NCI-H524 (cell line): ENCODE data around the gene RTP5.
A peak's percentile ranks its signal among the peaks of the same experiment; 100 is the strongest.
"Not testable (repeated sequence)": the region's sequence is repeated elsewhere in the genome, so short reads cannot be mapped to it uniquely, and the experiment has no call there.

Experiments used
- DNase-seq, 2 experiments: peaks; one replicate each; lab custom pipeline; 2025; lab: John Stamatoyannopoulos, UW

The RTP5 gene

DNA sequence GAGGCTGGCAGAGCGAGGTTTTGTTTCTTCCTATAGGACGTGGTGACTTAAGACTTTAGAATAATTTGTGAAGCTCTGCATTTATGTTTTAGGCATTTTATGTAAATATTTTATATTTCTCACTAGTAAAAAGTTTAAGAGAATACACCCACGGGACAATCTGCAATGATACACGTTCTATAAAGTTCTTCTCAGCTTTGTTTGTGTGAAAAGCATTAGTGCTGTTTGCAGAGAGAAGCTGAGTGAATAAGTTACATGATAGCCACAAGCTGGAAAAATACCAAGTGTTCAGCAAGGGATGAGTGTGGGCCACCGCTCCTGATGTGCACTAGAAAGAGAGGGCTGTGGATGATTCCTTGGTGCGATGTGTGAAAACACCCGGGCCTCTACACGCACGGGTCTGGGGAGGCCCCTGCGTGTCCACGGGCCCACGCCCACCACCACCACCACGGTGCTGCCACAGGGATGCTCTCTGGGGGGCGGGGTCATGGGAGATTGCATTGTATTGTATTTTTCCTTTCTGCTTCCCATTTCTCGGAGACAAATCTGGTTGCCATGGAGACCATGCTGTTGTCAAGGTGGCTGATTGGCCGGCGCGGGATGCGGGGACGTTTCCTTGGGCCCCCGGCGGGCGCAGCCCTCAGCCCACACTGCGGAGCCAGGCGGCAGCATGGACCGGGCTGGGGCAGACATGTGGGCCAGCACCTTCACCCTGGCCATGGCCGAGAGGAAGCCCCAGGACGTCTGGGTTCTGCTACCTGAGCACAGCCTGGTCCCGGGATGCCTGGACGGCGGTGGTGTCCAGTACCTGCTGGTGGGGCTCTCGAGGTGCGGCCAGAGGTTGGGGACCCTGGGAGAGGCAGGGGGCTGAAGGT lies at the start of gene RTP5:
RTP5 (plus strand) TSS at position 643 of the 875 bp plus-strand sequence; CDS start at position 671, 28 bp downstream.
- DNase-seq: peak; percentile 51 to 76

DNA sequence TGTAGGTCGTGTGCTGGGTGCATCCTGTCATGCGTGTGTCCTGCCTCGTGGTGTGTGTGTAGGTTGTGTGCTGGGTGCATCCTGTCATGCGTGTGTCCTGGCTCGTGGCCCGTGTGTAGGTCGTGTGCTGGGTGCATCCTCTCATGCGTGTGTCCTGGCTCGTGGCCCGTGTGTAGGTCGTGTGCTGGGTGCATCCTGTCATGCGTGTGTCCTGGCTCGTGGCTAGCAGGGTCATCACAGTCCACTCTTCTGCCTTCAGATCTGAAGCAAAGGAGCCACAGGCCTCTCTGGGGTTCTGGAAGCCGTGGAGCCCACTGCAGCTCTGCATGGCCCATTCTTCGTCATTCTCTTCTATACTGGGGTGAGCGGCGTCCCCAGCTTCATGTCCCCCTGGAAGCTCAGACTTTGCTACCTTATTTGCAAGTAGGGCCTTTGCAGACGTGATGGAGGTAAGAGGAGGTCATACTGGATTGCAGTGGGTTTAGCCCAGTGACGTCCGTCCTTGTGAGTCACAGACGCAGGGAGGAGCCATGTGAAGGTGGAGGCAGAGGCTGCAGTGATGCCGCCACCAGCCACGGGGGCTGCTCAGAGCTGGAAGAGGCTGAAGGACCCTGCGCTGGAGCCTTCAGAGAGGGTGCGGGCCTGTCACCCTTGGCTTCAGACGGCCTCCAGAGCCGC lies 49.4 kb upstream of the RTP5 start:
- DNase-seq: not testable (repeated sequence)

DNA sequence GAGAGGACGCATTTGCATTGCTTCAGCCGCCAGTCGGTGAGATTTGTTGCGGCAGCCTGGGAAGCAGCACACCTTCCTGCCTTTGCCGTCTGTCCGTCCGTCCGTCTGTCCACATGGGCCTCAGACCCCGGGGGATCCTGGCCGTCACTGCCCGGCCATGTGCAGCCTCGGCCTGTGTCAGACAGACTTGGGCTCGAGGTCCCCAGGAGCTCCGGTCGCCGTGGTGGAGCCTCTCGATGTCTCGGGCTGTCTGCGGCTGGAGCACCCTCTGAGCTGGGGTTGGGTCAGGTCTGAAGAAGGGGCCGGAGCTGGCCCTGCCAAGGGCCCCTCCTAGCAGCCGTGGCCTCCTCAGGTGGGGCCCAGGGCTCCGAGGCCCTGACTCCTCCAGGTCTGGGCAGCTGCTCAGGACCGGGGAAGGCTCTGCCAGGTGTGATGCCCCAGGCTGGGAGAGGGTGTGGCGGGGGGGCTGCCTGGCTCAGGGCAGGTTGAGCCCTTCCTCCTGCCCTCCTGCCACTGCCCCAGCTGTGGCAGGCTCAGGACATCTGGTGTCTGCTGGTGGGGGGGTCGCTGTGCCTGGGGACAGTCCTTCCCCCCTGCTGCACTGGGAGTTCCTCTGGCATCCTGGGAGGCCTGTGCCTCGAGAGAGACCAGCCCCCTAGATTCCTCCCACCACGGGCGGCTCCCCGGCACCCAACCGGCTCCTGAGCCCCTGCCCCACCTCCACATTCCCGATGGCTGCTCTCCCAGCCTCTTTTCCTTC lies 48.7 kb upstream of the RTP5 start:
- peak in 1 of 2 experiments; percentile 7 for DNase-seq

DNA sequence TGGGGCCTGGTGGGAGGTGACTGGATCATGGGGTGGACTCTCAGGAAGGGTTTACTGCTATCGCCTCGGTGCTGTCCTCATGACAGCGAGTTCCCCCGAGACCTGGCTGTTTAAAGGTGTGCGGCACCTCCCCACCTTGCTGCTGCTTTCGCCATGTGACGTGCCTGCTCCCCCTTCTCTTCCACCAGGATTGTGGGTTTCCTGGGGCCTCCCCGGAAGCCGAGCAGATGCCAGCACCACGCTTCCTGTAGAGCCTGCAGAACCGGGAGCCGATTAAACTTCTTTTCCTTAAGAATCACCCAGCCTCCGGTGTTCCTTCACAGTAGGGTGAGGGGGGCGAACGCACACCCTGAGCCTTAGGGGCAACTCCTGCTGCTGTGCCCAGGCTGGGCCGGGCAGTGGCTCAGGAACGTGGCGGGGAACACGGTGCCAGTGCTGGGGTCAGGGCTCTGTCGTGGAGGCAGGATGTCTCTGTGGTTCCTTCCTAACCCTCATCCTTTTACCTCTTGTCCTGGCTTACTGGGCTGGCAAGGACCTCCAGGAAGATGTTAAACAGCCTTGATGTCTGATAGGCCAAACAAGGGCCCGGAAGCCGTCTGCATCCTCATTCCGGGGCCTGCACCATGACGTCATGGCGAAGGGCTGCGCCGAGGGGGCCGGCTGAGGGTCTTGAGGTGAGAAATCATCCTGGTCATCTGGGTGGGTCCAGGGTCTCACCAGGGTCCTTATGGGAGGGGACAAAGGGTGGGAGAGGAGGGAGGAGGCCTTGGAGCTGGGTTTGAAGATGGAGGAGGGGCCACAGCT lies 47.9 kb upstream of the RTP5 start:
- DNase-seq: no peak

DNA sequence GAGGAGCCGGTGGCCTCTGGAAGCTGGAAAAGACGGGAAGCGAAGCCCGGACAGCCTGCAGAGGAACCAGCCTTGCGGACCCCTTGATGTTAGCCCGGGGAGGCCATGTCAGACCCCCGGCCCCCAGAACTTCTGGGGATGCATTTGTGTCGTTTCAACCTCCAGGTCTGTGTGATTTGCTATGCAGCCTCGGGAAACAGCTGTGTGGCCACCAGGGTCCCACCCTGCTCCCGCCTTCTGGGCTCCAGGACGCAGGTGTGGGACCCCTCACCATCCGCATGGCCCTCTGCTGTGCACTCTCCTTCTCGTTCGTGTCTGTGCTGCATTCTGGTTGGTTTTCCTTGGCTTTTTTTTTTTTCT lies 47.3 kb upstream of the RTP5 start:
- DNase-seq: no peak

DNA sequence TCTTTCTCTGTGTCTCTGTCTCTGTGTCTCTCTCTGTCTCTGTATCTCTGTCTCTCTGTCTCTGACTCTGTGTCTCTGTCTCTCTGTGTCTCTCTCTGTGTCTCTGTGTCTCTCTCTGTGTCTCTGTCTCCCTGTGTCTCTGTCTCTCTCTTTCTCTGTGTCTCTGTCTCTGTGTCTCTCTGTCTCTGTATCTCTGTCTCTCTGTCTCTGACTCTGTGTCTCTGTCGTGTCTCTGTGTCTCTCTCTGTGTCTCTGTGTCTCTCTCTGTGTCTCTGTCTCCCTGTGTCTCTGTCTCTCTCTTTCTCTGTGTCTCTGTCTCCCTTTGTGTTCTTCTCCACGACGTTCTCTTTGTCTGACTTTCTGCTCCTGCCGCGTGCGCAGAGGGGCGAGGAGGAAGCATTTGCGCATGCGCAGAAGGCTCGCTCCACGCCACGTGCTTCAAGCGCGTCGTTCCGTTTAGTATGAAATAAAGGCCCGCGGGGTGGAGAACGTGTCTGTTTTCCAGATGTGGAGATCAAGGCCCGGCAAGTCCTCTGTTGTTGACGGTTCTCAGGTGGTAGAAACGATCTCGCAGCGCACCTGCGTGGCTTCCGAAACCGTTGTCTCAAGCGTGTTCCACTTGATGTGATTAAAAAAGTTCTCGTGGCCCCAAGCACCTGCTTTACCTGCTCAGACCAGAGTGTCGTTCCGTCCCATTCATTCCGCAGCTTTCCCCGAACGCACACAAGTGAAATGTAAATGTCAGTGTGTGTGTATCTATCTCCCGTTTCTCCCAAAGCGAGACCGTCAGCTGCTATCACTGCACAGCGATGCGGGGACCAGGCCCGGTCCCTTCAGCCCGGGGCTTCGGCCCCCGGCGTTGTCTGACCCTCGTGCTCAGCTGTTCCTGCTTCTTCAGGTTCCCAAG lies 45.7 kb upstream of the RTP5 start:
- not testable (repeated sequence) for DNase-seq

DNA sequence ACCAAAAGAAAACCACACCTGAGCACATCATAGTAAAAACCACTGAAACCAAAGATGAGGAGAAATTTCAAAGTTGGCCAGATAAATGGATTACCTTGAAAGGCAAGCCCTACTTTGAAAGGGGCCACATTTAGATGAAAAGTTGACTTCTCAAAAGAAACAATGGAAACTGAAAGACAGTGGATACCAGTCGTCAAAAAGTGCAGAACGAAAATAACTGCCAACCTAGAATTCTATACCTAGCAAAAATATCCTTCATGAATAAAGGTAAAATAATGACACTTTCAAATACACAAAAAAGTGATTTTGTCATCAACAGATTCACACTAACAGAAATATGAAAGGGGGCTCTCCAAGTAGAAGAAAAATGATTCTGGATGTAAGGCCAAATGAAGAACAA lies 42.1 kb upstream of the RTP5 start:
- no peak for DNase-seq

DNA sequence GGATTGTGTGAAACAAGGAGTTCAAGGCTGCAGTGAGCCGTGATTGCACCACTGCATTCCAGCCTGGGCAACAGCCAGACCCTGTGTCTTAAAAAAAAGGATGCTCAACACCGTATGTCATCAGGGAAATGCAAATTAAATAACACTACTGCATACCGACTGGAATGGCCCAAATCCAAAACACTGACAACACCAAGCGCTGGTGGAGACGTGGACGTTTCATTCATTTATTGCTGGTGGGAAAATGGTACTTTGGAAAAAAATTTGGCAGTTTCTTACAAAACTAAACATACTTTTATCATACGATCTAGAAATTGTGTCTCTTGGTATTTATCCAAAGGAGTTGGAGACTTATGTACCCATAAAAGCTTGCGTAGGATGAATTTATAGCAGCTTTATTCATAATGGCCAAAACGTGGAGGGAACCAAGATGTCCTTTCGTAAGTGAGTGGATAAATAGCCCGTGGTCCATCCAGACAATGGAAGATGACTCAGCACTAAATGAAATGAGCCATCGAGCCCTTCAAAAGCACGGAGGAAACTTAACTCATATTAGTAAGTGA lies 36.3 kb upstream of the RTP5 start:
- DNase-seq: no peak

DNA sequence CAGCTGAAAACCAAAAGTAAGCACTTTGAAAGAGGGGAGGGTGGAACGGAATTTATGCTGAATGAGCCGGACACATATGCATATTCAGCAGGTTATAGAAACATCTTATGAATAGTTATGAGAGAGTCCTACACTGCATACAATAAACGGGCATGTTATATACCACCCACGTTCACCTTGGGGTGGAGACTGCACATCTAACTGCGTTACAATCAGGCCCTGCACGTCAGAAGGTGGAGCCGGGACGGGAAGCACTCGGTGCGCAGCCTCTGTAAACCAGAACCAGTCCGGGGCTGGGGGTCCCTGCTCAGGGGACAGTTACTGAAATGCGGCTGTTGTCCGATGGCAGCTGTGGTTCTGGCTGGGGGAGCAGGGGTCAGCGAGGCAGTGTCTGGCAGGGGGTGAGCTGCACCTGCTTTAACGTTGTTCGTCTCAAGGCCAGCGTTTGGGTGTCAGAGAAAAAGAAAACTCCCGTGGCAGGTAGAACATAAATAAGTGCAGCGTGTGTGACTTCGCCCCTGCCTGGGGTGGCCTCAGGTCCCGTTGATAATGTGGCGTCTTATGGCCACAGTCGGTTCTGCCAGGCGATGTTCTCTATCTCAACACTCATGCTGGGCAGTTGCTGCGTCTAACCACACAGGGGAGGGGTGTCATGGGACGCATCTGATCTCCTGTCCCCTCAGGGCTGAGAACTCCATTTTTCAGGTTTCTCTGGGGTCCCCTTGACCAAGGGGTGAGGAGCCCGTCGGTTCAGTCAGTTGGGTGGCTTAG lies 35.6 kb upstream of the RTP5 start:
- DNase-seq: not testable (repeated sequence)

DNA sequence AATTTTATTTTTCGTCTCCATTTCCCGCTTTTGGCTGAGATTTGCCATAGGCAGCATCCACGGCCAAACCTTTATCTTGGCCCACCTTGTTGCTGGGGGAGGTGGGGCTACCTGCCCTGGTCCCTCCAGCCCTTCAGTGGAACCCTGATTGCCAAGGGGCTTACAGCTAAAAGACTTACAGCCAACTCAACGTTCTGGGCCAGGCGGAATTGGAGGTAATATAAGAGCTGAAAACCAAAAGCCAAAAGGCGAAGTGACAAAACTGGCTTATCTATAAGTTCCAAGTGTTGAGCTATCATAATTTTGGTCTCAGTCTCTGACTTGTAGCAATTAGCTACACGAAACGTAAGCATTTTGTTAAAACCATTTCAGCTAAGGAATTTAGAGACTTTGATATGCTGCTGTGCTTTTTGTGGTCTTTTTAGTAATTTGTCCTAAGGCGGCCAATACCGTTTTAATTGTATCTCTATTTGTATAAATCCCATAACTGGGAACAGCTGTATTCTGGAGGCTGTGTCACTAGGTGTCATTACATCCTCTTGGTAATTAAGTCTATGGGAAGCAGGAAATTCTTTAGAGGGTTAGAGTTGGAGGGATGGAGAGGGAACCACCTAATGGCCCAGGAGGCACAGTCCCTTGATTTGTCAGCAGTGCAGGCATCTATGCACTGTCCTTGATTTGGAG lies 34.9 kb upstream of the RTP5 start:
- DNase-seq: no peak

DNA sequence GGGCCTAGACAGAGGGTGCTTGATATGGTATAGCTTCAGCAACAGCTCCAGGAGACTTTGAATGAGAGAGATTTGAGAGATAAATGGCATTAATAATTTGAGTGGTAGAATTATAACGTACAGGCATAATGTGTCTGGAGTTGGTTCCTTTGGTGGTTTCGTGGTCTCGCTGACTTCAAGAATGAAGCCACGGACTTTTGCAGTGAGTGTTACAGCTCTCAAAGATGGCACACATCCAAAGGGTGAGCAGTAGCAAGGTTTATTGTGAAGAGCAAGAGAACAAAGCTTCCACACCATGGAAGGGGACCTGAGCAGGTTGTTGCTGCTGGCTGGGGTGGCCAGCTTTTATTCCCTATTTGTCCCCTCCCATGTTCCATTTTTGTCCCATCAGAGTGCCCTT lies 33.9 kb upstream of the RTP5 start:
- DNase-seq: no peak

DNA sequence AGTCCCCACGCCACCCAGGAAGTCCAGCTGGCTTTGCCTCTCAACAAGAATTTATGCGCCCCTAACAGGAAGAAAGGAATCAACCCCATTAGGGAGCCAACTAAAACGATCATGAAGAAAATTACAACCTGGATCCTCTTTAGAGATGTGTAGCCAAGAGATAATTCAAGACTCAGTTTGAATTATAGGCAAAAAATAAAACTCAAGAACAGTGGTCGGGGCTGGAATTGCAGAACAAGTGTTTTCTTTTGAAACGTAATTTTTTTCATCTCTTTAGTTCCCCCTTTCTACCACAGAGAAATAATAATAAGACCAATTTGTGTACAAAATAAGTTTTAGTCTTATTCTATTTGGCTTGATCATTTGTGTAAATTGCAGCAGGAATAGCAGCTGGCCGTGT lies 33.2 kb upstream of the RTP5 start:
- DNase-seq: no peak

DNA sequence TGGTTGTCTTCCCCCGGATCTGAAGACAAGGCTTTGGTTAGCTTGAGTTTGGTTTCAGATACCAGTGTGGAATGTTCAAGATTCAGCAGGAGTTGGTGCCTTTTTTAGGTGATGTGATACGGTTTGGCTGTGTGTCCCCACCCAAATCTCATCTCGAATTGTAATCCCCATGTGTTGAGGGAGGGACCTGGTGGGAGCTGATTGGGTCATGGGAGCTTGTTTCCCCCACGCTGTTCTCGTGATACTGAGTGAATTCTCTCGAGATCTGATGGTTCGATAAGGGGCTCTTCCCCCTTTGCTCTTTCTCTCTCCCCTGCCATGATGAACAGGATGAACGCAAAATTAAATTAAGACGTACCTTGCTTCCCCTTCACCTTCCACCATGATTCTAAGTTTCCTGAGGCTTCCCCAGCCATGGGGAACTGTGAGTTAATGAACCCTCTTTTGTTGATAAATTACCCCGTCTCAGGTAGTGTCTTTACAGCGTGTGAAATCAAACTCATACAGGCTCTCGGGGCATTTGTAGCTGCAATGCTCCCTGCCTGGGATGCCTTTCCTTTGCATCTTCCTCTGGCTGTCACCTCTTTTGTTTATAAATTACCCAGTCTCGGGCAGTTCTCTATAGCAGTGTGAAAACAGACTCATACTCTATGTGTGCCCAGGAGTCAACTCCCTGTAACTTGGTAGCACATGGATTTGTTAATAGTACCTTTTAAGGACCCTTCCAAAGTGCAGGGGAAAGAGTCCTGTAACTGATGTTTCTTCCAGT lies 32.1 kb upstream of the RTP5 start:
- no peak for DNase-seq

DNA sequence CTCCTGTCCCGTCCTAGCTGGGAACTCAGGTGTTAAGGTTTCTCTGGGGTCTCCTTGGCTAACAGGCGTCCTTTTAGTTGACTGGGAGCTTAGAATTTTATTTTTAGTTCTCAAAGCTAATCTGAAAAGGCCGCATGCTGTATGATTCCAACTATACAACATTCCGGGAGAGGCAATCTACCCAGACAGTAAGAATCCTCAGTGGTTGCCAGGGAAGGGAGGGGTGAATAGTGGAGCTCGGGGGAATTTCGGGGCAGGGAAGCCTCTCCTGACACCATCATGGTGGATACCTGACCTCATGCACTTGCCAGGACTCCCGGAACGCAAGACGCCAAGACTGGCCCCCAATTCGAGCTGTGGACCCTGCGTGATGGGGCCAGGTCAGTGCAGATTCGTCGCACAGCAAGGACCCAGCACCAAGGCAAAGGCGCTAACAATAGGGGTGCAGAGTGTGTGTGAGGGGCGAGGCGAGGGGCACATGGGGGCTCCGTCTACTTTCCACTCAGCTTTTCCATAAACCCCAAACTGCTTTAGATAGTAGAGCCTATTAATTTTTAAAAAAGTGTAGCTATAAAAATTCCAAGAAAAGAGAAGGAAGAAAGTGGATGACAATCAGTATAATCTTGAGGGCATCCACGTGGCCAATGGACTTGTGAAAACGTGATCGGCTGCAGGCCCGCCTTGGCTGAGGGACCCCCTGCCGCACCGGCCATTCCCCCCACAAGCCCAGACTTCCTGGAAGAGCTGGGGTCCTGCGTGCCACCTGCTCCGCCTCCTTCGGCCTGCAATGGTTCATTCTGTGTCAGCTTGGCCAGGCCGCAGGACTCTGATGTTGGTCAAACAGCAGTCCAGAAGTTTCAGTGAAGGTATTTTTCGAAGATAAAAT lies 28.1 kb upstream of the RTP5 start:
- DNase-seq: no peak

DNA sequence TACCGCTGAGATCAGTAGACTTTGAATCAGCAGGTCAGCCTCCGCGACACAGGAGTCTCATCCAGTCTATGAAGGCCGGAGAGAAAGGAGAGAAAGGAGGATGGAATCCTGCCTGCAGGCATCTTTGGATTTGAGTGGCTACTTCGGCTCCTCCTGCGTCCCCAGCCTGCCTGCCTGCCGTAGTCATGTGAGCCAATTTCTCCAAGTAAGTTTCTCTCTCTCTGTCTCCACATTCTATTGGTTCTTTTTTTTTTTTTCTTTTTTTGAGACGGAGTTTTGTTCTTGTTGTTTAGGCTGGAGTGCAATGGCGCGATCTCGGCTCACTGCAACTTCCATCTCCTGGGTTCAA lies 27.5 kb upstream of the RTP5 start:
- no peak for DNase-seq

DNA sequence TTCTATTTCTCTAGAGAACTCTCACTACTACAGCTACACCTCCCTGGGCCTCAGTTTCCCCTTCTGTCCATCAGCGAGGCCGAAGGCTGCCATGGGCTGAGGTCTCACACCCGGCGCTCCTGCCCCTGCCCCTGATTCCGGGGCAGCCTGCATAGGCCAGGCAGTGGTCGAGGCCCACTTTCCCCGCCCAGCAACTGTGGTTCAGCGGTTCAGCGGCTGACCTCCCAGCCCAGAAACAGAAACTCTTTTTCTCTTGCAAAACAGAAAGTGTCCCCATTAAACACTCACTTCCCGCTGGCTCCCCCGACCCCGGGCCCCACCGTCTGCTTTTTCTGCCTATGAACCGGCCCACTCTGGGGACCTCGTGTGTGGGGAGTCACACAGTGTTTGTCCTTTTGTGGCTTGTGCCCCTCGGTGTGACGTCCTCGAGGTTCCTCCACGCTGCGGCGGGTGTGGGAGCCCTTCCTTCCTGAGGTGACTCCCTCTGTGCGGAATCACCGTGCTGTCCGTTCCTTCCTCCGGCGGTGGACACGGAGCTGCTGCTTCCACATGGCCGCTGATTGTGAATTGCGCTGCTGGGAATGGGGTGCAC lies 26.8 kb upstream of the RTP5 start:
- DNase-seq: no peak
